ENCODE results near the gene LONP2. TPM values are rescaled to one million over a fixed set of nuclear protein-coding genes. Genes with fewer than 3 reads are reported as not detected.

Gene LONP2
- total RNA-seq, 1 experiment from 2014 or later = 46.8 TPM

- ChIA-PET RAD21 (ENCODE audit: low non-redundant PET in 1 of 2, low total read pairs in 2 of 2, uncharacterized antibody in 2 of 2, unreplicated experiment in 2 of 2) (no interaction called here), POLR2A (no interaction called here), CTCF (no interaction called here)
- ATAC-seq = peak; percentile 52
- no peak overlapping the region for H3K27ac ChIP-seq (ENCODE audit: low read depth, low read length)
- no peak overlapping the region for H3K9ac ChIP-seq (ENCODE audit: low read length)
- intact Hi-C loops (cut with micrococcal nuclease) = no loop called here
- no peaks in the 10 kb centered on the region for H3K9me3 ChIP-seq (ENCODE audit: control insufficient read depth in 1 of 2, insufficient read depth in 1 of 2, low read depth in 1 of 2, low read length in 2 of 2)
- no peak overlapping the region for H2AFZ ChIP-seq (ENCODE audit: low read depth, low read length, poor library complexity, severe bottlenecking)
- H3K36me3 ChIP-seq (ENCODE audit: control insufficient read depth in 1 of 2, insufficient read depth in 2 of 2, low read length in 2 of 2) = no peaks in the 10 kb centered on the region
- peak; percentile 10 for DNase-seq (ENCODE audit: low read depth, low spot score)
- H3K27me3 ChIP-seq (ENCODE audit: insufficient read depth, low read length) = no peaks in the 10 kb centered on the region
- peaks cover 5 to 10% of the 10 kb centered on the region in 2 experiments; a peak in 3 of 4 replicates for H3K4me1 ChIP-seq (ENCODE audit: control insufficient read depth in 1 of 2, insufficient read depth in 2 of 2, low read length in 2 of 2)
- no peak for TF ChIP-seq ATF3 (IDR thresholded peaks at IDR 0.05)
- TF ChIP-seq FOSL1 (IDR thresholded peaks at IDR 0.05; ENCODE audit: low read depth) = peak; percentile 28; the same call in 1 of the 2 replicates
- H3K79me2 ChIP-seq (ENCODE audit: insufficient read depth, low read length) = no peaks in the 10 kb centered on the region; the same call in 1 of the 2 replicates
- no peak overlapping the region for H3K4me3 ChIP-seq (replicated peaks in 1 of 2; ENCODE audit: low read depth in 1 of 2, low read length in 2 of 2)
- peak overlapping the region; percentile 13; the same call in 1 of the 2 replicates for H3K4me2 ChIP-seq (ENCODE audit: low read length)
- H4K20me1 ChIP-seq (ENCODE audit: insufficient read depth) = 0 out of 2 replicates have a peak, but pooled peaks cover 5% of the 10 kb centered on the region
- no peaks in the 10 kb centered on the region for H3K9me2 ChIP-seq (ENCODE audit: insufficient read depth)
- BruUV-seq (replicated peaks) = no TSS peak
Measured at GRCh38 chr16:48317614-48318315, 73.7 kb downstream of the LONP2 start.

GRCh38 chr16:48318630-48319029, 74.5 kb downstream of the LONP2 start:
- Histone ChIP-seq H2AFZ (ENCODE audit: low read depth, low read length, poor library complexity, severe bottlenecking) (no peak overlapping the region), H3K4me1 (ENCODE audit: control insufficient read depth in 1 of 2, insufficient read depth in 2 of 2, low read length in 2 of 2) (peaks cover 5 to 10% of the 10 kb centered on the region in 2 experiments; a peak in 3 of 4 replicates), H3K27ac (ENCODE audit: low read depth, low read length) (no peak overlapping the region), H3K79me2 (ENCODE audit: insufficient read depth, low read length) (no peaks in the 10 kb centered on the region), H3K27me3 (ENCODE audit: insufficient read depth, low read length) (no peaks in the 10 kb centered on the region), H3K4me2 (ENCODE audit: low read length) (no peak overlapping the region), H3K36me3 (ENCODE audit: control insufficient read depth in 1 of 2, insufficient read depth in 2 of 2, low read length in 2 of 2) (no peaks in the 10 kb centered on the region), H4K20me1 (ENCODE audit: insufficient read depth) (0 out of 2 replicates have a peak, but pooled peaks cover 5% of the 10 kb centered on the region), H3K4me3 (replicated peaks in 1 of 2; ENCODE audit: low read depth in 1 of 2, low read length in 2 of 2) (no peak overlapping the region), H3K9me2 (ENCODE audit: insufficient read depth) (no peaks in the 10 kb centered on the region), H3K9ac (ENCODE audit: low read length) (no peak overlapping the region), H3K9me3 (ENCODE audit: control insufficient read depth in 1 of 2, insufficient read depth in 1 of 2, low read depth in 1 of 2, low read length in 2 of 2) (no peaks in the 10 kb centered on the region)
- intact Hi-C loops (cut with micrococcal nuclease) = no loop called here
- no peak for TF ChIP-seq POLR2A (IDR thresholded peaks at IDR 0.05; ENCODE audit: borderline replicate concordance, extremely low read depth, insufficient read depth, insufficient read length)
- no peak for TF ChIP-seq ZBTB33 (IDR thresholded peaks at IDR 0.05; ENCODE audit: extremely low read depth, insufficient replicate concordance, low read length)
- no TSS peak for BruUV-seq (replicated peaks)
- CTCF ChIA-PET = no interaction called here
- POLR2A ChIA-PET = no interaction called here
- ATAC-seq (no peak), DNase-seq (ENCODE audit: low read depth, low spot score) (no peak)
- RAD21 ChIA-PET (ENCODE audit: low non-redundant PET in 1 of 2, low total read pairs in 2 of 2, uncharacterized antibody in 2 of 2, unreplicated experiment in 2 of 2) = no interaction called here

Data from HCT116 (cell line).